Gastrocnemius medialis (tissue), 4 donors: ENCODE data around the gene PCDH17.

ENCODE experiments used
- CTCF ChIP-seq, 5 experiments: fragments of 450-650 bp in 3 of 5; fragments of 200-600 bp in 2 of 5; sonication (generic) in 2 of 5; IDR thresholded peaks in 4 of 5; conservative IDR thresholded peaks in 1 of 5; 1 replicate in 4 of 5; 2 replicates in 1 of 5; pipeline ENCODE4 v1.5.1; 2016 to 2019; ENCODE audit warnings: antibody characterized with exemption in 5 of 5, mild to moderate bottlenecking in 3 of 5, moderate library complexity in 3 of 5
- POLR2A ChIP-seq, 2 donors: fragments of 450-650 bp; IDR thresholded peaks; one replicate each; pipeline ENCODE4 v1.6.1; 2017; ENCODE audit warnings: antibody characterized with exemption in 2 of 2, mild to moderate bottlenecking in 2 of 2, moderate library complexity in 2 of 2

DNA sequence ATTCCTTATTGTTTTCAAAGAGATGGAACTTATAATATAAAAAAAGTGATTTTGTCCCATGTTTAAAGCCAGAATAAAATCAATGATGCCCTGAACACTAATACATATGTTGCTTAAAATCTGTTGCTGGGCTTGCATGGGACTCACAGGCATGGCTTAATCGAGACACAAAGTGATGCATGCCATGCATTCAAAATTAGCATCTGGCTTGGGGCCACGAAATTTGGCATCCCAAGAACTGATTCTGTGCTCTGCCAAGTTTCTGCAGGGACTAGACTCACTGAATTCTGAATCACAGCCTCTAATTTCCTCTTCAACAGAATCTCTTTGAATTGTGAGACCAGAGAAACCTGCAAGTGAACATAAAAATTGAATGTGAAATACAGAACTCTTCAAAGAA lies 109.2 kb downstream of the PCDH17 start:
- TF ChIP-seq CTCF (IDR thresholded peaks at IDR 0.05 in 4 of 5, conservative IDR thresholded peaks at IDR 0.05 in 1 of 5) = no peak
- TF ChIP-seq POLR2A (IDR thresholded peaks at IDR 0.05) = no peak
